Gastrocnemius medialis (tissue), 4 donors: ENCODE results near the gene LYST.

Experiments used
- CTCF ChIP-seq, 5 experiments: fragments of 450-650 bp in 3 of 5; fragments of 200-600 bp in 2 of 5; sonication (generic) in 2 of 5; IDR thresholded peaks in 4 of 5; conservative IDR thresholded peaks in 1 of 5; 1 replicate in 4 of 5; 2 replicates in 1 of 5; pipeline ENCODE4 v1.5.1; 2016 to 2019; ENCODE audit warnings: antibody characterized with exemption in 5 of 5, mild to moderate bottlenecking in 3 of 5, moderate library complexity in 3 of 5
- POLR2A ChIP-seq, 2 donors: fragments of 450-650 bp; IDR thresholded peaks; one replicate each; pipeline ENCODE4 v1.6.1; 2017; ENCODE audit warnings: antibody characterized with exemption in 2 of 2, mild to moderate bottlenecking in 2 of 2, moderate library complexity in 2 of 2

GRCh38 chr1:235843461-235843961 lies 23.2 kb downstream of the LYST start:
- TF ChIP-seq POLR2A (IDR thresholded peaks at IDR 0.05) (no peak), CTCF (IDR thresholded peaks at IDR 0.05 in 4 of 5, conservative IDR thresholded peaks at IDR 0.05 in 1 of 5) (peak in 2 of 5 experiments; percentile 18 to 41)
